HG02763 (cell line): ENCODE data around the gene MASP2.
"Not testable (repeated sequence)": the region's sequence is repeated elsewhere in the genome, so short reads cannot be mapped to it uniquely, and the experiment has no call there.

Source experiments
- ATAC-seq: cut with Tn5 transposase; IDR thresholded peaks from one replicate; pipeline ENCODE4 v1.9.1; 2021; ENCODE audit warnings: mild to moderate bottlenecking, moderate library complexity; ENCODE audit not compliant: unreplicated experiment

Gene MASP2

DNA sequence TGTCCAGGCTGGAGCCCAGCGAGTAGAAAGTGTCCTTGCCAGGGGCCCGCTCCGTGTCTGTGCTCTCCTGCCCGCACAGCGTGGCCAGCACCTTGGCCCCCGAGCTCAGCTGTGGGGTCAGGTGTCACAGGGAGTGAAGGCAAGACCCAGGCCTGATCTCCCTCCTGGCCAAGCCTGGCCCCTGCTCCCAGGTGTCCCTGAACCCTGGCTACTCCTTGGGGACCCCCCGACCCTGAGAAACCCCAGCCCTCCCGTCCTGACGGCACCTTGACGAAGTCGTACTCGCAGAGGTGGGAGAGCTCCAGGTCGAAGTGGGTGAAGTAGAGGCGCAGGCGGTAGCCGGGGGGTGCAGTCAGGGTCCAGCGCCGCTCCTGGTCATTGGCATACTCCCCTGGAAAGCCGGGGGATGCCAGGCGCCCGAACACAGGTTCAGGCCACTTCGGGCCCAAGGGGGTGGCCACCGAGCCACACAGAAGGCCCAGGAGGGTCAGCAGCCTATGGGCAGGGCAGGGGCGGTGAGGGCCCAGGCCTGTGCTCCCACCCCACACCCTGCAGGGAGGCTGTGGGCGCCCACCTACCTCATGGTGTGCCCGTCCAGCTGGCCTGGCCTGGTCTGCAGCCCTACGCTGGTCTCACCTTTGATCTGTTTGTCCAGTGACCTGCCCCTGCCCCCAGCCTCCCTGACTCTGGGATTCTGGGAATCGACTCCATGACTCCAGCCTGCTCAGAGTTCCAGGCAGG is at the start of gene MASP2:
Gene MASP2, minus strand, starts transcription at position 615 of the 741 bp plus-strand sequence. Its CDS starts 32 bp downstream, at position 583.
- ATAC-seq = no peak

DNA sequence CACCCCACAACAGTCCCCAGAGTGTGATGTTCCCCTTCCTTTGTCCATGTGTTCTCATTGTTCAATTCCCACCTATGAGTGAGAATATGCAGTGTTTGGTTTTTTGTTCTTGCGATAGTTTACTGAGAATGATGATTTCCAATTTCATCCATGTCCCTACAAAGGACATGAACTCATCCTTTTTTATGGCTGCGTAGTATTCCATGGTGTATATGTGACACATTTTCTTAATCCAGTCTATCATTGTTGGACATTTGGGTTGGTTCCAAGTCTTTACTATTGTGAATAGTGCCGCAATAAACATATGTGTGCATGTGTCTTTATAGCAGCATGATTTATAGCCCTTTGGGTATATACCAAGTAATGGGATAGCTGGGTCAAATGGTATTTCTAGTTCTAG is 36.7 kb upstream of the MASP2 start:
- ATAC-seq = not testable (repeated sequence)

DNA sequence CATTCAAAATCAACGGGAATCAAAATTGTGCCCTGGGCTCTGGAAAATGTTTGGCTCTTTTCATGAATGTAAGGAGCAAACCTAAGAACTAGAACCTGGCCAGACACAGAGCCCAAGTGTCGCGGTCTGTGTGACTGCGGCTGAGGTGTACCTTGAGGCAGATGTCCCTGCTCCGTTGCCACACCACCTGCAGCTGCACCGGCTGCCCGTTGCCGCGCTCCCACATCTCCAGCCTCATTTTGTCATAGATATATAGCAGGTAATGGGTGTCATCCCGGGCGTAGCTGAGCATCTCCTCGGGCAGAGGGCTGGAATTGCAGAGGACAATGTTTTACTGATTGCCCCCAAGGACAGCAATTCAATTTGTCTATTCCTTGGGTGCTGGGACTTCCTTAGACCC is 33.9 kb upstream of the MASP2 start:
- ATAC-seq = no peak

DNA sequence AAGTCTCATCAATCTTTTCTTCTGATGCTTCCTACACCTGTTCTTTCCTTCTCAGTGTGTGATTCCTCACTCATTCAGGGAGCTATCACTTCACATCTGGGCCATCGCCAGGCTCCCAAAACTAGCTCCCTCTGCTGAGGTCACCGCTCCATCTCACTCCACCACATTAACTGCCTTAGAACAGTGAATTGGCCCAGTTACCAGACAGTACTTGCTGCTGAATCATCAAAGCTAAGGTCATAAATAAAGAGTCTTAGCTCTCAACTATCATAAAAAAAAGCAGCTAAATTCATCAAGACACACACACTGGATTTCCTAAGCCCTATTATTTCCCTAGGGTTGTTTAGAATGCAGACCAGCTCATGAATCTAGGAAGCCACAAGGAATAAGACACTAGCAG is 31.6 kb upstream of the MASP2 start:
- no peak for ATAC-seq

DNA sequence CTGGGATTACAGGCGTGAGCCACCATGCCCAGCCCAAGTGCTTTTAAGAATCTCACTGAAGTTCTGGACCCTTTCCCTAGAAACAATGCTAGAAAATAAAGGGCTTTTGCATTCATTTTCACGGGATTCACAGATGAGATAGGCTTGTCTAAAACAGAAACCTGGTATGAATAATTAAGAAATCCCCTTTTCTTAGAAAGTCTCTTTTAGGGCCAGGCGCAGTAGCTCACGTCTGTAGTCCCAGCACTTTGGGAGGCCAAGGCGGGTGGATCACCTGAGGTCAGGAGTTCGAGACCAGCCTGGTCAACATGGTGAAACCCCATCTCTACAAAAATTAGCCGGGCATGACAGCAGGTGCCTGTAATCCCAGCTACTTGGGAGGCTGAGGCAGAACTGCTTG is 26.4 kb upstream of the MASP2 start:
- ATAC-seq = not testable (repeated sequence)

DNA sequence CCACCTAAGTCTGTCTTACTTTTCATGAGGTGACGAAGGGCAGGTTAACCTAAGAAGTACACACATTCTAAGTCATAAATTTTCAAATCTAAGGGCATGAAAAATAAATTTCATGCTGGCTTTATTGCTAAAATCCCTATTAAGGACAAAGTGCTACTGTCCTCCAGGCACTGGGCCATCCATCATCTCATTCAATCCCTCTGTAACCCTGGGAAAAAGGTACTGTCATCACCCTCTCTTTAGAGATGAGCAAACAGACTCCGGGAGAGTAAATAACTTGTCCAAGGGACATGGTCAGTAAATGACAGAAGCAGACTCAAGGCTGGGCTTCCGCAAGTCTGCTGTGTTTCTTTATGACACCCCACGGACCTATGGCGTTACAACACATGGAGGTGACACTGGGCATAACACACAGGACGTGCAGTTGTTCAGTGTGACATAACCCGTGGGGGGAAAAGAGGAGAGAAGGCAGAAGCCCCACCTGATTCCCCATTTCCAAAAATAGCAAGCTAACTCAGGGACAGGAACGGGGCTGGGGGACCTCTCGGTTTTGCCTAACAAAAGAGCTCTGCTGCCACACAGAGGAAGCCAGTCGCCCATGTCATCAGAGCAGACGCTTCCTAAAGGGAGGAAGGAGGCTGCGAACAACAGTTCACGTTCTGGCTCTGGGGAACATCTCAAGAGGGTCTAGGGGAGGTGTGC is 25.3 kb upstream of the MASP2 start:
- no peak for ATAC-seq

DNA sequence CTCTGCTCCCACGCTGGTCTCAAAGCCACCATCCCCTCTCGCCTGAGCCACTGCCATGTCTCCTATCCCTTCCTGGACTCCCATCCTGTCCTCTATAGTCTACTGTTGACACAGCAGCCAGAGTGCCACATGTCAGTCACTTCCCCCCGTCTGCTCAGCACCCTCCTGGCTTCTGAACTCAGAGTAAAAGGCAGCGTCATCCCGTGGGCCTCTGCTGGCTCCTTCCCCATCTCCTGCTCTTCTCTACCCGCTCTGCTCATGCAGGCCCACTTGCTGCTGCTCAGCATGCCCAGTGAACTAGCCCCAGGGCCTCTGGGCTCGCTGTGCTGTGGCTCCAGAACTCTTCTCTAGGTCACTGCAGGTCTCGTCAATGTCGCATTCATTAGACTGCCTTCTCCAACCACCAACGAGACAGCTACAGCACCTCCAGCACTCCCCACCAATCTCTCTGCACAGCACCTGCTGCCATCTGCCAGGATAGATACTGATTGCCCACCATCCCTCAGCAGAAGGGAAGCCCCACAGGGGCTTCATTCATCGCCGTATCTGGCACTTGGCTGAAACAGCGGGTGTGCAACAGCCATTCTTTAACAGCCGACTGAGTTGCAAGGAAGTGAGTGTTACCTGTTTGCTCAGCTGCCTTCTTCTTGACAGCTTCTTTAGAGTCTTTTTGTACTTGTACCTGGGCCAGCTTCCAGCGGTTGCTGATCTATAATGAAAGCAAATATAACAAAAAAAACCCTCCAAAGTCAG is 24.6 kb upstream of the MASP2 start:
- no peak for ATAC-seq

DNA sequence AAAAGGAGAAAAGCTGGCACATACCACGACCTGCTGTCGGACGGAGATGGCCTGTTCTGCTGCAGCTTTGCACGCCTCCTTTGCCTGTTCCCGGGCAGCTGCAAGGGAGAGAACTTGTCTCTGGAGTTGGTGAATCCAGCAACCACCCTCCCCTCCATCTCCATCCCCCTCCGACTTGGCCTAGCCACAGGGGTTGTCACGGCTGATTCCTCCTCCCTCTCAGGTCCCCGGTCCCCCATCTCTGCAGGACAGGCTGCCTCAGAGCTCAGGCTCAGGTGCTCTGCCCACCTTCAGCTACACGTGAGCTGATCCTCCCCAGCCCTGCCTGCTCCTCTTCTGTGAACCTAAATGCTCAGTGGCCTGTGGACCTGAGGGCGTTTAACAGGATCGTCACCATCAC is 23.8 kb upstream of the MASP2 start:
- no peak for ATAC-seq

DNA sequence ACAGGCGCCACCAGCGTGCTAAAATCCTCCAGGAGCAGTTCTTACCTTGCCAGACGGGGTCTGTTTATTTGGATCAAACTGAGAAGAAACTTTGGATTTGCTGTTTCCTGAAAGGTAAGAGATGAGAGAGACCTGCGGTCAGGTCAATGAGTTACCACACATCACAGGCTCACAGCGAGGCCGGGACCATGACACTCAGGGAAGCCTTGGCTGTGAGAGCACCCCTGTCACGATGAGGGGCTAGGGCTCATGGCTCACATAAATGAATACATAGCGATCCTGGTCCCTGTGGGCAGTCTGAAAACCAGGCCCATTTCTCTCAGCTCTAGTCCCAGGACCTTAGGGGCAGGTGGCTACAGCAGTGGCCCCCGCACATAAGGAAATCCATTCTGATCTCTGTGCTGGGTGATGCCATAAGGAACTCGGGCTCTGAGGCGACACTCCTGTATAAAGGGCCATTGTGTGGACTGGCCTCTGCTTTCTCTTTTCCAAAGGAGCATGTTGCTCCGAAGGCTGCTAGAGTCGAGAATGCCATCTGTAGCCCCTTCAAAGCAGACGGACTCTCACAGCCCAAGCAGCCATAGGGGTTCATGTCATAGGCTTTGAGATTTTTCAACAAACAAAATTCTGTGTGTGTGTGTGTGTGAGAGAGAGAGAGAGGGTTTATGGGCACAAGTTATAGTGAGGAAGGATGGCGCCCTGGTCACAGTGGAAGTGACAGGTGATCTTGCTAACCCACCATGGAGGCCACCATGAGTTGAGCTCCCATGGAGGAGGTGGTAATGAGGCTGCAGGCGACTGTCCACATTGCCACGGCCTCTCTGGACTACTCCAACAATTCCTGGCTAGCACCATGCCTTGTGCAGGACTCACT is 21.8 kb upstream of the MASP2 start:
- ATAC-seq = no peak

DNA sequence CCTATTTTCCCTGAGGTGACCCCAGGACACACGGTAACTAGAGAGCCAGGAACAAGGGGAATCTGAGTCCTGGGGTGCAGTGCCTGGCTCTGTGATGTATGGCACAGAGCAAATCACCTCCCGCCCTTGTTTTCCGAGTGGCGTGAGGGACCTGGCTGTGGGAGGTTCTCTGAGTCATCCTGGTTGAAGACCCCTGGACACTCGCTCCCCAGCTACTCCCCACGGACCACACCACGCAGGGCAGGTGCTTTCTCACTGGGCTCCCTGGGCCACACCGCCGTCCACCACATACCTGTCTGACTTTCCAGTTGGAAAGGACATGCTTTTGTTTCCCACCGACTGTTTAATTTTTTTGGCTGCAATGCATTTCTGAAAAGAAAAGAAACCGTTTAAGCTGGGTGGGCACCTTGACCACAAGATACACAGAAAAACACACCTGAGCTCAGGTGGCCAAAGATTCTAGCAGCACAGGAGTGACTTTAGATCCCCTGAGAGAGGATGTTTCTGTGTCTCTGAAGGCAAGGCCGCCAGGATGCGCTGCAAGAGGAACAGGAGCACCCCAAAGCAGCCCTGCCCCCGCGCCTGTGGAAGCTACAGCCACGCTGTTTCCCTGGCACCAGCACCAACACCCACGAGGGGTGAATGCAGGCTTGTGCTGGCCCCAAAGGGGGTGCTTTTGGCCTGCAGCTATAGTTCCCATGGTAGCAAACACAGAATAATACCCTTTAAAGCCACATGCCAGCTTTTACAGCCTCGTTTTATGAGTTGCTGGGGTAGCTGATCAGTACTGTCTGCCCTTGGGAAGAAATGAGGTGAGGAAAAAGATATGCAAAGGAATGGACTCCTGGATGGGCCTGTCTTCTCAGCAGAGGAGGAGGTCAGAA is 20.9 kb upstream of the MASP2 start:
- ATAC-seq = no peak

DNA sequence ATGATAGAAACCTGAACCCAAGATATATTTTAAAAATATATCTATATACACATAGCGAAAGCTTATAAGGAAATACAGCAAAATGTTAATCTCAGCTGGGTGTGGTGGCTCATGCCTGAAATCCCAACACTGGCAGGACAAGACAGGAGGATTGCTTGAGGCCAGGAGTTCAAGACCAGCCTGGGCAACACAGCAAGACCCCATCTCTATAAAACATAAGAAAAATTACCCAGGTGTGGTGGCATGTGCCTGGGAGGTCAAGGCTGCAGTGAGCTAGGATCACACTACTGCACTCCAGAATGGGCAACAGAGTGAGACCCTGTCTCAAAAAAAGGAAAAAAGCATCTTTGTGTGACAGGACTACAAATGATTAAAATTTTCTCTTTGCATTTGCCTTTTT is 18.8 kb upstream of the MASP2 start:
- no peak for ATAC-seq

DNA sequence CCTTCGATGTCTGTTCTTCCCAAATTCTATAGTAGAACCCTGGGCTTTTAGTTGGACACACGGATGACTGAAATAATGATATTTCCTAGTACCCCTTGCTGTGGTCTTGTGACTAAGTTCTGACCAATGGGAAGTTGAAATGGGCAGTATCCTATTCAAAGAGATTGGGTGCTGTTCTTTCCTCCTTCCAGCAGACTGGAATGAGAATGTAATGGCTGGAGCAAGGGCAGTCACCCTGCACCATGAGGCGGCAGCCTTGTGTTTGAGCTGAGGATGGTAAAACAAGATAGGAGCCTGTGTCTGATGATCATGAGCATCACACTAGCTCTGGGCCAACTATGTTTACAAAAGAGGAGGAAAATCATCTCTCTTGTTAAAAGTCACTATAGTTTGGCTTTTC is 17.9 kb upstream of the MASP2 start:
- no peak for ATAC-seq

DNA sequence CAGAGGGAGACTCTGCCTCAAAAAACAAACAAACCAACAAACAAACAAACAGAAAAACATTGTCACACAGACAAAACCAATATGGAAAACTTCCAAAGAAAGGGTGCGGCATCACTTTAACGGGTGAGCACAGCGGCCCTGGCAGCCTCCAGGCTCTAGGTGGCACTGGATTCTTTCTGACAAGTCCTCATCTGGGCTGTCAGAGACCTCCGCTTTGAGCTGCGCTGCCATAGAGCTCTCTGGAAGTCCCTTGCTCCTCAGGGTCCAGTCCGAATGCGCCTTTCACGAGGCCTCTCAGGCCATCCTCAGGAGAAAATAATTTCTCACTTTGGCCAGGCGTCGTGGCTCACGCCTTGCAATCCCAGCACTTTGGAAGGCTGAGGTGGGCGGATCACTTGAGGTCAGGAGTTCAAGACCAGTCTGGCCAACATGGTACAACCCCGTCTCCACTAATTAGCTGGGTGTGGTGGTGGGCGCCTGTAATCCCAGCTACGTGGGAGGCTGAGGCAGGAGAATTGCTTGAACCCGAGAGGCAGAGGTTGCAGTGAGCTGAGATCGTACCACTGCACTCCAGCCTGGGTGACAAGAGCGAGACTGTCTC is 17.0 kb upstream of the MASP2 start:
- not testable (repeated sequence) for ATAC-seq

DNA sequence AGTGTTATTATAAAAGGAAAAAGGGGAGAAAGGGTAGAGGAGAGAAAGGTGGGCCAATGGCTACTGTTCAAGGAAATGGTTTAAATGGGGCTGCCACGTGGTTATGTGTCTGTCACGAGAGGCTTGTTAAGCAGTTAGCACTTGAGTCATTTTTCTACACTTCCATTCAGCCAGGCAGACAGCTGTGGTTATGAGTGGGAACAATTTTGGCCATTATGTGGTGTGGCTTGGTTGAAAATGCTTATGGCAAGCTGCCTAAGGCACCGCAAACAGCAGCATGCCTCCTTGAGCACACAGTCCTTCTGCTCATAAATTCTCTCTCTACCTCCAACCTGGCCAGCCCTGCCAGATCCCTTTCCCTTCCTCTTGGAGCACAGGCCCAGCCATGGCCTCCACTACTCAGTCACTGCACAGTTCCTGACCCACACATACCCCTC is 15.9 kb upstream of the MASP2 start:
- ATAC-seq = no peak

DNA sequence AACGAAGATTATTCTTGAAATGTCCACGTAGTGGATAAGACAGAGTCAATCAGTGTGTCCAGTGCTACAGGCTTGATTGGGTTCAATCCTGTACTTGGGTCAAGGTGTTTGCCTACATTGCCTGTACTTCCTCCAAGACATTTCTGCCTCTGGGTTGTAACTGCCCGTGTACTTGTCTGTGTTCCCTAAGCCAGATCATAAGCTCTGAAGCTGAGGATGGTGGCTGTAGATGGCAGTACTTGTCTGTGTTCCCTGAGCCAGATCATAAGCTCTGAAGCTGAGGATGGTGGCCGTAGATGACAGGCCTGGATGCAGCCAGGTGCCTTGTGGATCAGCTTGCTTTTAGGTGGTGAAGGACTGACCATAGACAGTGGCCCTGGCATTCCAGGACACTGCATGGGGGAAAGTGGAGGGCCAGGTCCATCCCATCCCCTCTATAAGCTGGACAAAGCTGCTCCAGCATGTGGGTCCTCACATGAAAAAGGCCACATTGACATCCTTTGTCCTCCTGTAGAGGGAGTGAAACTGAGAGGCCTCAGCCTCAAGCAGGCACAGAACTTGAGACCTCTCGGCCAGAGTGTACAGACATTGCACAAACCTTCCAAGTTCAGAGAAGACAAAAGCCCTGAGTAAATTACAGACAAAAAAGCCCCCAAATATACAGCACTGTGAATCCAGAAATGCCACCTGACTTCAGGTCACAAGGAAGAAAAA is 14.8 kb upstream of the MASP2 start:
- no peak for ATAC-seq

DNA sequence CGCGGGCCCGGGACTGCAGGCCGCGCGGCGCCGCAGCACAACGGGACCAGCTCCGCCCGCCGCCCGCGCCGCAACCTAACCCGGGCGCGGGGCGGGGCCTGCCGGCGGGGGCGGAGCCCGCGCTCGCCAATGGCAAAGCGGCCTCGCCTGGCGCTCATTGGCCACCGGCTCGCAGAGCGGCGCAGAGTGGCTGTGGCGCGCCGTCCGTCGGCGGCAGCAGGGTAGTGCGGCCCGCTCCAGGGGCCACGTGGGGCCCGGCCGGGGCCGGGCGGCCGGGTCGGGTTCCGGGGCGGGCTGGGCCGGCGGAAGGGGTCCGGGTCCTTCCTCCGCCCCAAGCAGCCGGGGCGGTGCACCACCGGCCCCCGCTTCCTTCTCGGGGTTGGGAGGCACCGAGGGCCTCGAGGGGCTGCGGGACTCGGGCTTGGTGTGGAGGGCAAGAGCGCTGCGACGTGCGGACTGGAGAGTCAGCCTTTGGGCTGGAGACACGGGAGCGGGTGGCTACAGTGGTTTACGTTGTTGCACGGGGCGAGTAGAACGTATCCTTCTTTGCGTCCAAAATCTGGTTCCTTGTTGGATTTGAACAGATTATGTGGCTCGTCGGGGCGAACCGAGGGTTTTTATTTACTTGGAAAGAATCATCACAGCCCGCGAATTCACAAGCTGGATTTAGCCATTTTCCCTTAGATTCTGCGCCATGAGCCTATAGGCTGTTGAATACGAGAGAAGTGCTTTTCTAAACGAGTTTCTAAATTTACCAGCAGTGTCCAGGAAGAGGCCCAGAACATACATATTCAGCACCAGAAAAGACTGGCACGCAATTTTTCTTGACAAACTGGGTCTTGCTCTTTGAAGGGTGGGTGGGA is 13.2 kb upstream of the MASP2 start, which contains the start of gene SRM:
Gene SRM, minus strand, starts transcription at position 51 of the 863 bp plus-strand sequence. CDS start 75 bp downstream, outside the sequence.
- ATAC-seq = peak; percentile 89

DNA sequence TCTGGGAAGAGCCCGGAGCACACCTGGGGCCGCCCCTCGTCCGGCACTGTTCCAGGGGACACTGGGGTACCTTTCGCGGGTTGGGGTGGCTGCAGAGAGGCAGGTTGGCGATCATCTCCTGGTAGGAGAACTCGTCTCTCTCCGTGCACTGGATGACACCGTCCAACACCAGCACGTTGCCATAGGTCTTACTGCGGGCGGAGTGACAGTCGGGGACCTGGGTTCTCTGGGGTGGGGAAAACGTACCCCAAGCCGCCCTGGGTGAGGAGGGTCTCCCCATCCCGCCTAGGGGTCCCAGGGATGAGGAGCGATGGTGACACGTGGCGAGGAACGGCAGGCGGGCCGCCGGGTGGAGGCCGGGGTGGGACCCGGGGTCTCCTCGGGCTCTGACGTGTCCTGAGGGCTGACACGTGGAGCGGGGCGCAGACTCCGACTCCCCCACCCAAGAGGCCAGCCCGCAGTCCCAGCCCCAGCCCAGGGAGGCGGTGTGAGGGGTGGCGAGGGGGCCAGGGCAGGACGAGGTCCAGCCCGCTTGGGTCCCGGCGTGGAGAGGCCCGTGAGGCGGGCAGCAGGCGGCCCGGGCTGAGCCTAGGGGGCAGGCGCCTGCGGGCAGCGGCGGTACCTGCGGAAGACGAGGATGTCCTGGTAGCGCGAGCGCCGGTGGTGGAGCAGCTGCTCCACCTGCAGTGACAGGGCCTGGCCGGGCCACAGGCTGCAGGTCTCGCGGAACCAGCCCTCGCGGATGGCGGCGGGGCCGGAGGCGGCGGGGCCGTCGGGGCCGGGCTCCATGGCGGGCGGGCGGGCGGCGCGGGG is 12.3 kb upstream of the MASP2 start:
- ATAC-seq = peak; percentile 29
